Measurements from ENCODE around the gene GAL3ST1. TPM values are rescaled to one million over a fixed set of nuclear protein-coding genes. Genes with fewer than 3 reads are reported as not detected.

GAL3ST1 gene
- total and polyA plus RNA-seq, 2 of the 8 experiments (the other 6 are each of a cell fraction or from before 2014, with no cell fraction given), result 11.0 to 32.5 TPM

GRCh38 chr22:30511911-30512310 lies 62.6 kb downstream of the GAL3ST1 start:
- Histone ChIP-seq H3K4ac (replicated peaks; ENCODE audit: insufficient read length, low read depth, low read length) (no peak overlapping the region), H4K91ac (replicated peaks; ENCODE audit: insufficient read length, low read length) (no peak overlapping the region), H2BK5ac (ENCODE audit: low read depth, low read length) (no peak overlapping the region), H3K14ac (ENCODE audit: insufficient read length) (no peak overlapping the region), H3K9me3 (ENCODE audit: insufficient read depth in 2 of 2, low read depth in 1 of 2, low read length in 1 of 2) (no peaks in the 10 kb centered on the region), H3K4me2 (ENCODE audit: insufficient read depth in 1 of 2, low read depth in 2 of 2, low read length in 2 of 2) (no peak overlapping the region), H3K23me2 (ENCODE audit: low read depth, low read length) (no peaks in the 10 kb centered on the region), H3K27ac (ENCODE audit: low read depth, low read length) (no peak overlapping the region), H4K20me1 (replicated peaks in 1 of 2; ENCODE audit: control insufficient read depth in 1 of 2, insufficient read depth in 2 of 2, low read length in 2 of 2) (no peaks in the 10 kb centered on the region), H3K4me1 (replicated peaks in 1 of 4; ENCODE audit: control insufficient read depth in 3 of 4, insufficient read depth in 4 of 4, low read length in 3 of 4) (no peaks in the 10 kb centered on the region; a peak in 1 of 7 replicates), H3K36me3 (ENCODE audit: control insufficient read depth in 2 of 4, insufficient read depth in 4 of 4, low read length in 3 of 4) (no peaks in the 10 kb centered on the region), H3K56ac (replicated peaks; ENCODE audit: insufficient read length, low read depth, low read length) (no peak overlapping the region), H3K23ac (ENCODE audit: insufficient read length) (no peak overlapping the region), H3K9ac (replicated peaks in 1 of 4; ENCODE audit: extremely low read depth in 1 of 4, low read depth in 3 of 4, low read length in 3 of 4) (no peak overlapping the region), H2BK120ac (replicated peaks; ENCODE audit: low read depth, low read length) (no peak overlapping the region), H3K27me3 (replicated peaks in 1 of 4; ENCODE audit: control insufficient read depth in 3 of 4, extremely low read depth in 1 of 4, insufficient read depth in 3 of 4, low read length in 3 of 4) (no peaks in the 10 kb centered on the region), H2BK15ac (ENCODE audit: low read length) (no peak overlapping the region), H2AK5ac (ENCODE audit: low read depth, low read length) (no peak overlapping the region), H2BK20ac (ENCODE audit: low read length) (no peak overlapping the region), H3K79me2 (ENCODE audit: control insufficient read depth in 1 of 2, insufficient read depth in 2 of 2, low read length in 2 of 2) (no peaks in the 10 kb centered on the region), H3K79me1 (ENCODE audit: low read depth, low read length) (no peaks in the 10 kb centered on the region), H3K4me3 (ENCODE audit: extremely low read depth in 1 of 4, insufficient read depth in 2 of 4, low read depth in 3 of 4, low read length in 4 of 4) (no peak overlapping the region), H2AFZ (ENCODE audit: low read length) (no peak overlapping the region), H2BK12ac (ENCODE audit: low read depth, low read length) (no peak overlapping the region), H3K18ac (ENCODE audit: extremely low read depth, low read length) (no peak overlapping the region), H4K8ac (ENCODE audit: extremely low read depth, insufficient read depth, low read length) (no peak overlapping the region; the same call in 1 of the 2 replicates), H4K5ac (ENCODE audit: insufficient read length, low read depth, low read length) (no peak overlapping the region)
- WGBS, 2 experiments (ENCODE audit: extremely low coverage in 1 of 2, insufficient coverage in 1 of 2, insufficient read length in 1 of 2, insufficient replicate concordance in 2 of 2, low coverage in 1 of 2, low lambda C conversion rate in 2 of 2, missing lambda C conversion rate in 1 of 2), result 95% methylated on average over 7 of the region's 7 CpGs; no CpG with 5 or more reads in 1 of the 2 experiments
- POLR2A ChIA-PET (ENCODE audit: partially characterized antibody), result no interaction called here
- FAIRE-seq, result no peak
- DNase-seq (ENCODE audit: low read depth in 1 of 2, low spot score in 2 of 2), result no peak
- CTCF ChIA-PET (ENCODE audit: partially characterized antibody), result interaction anchor here (0.7 to 1.5 kb wide), 6 partner anchors 21 to 645 kb away, joined by 3 to 5 read pairs (median 4); no protein-coding TSS in a partner anchor
- TF ChIP-seq RBBP5 (IDR thresholded peaks at IDR 0.05; ENCODE audit: borderline replicate concordance, low read depth, low read length) (no peak), SP1 (IDR thresholded peaks at IDR 0.05; ENCODE audit: low read depth, low read length) (peak; percentile 54; the same call in 1 of the 2 replicates), BRCA1 (IDR thresholded peaks at IDR 0.05; ENCODE audit: low read depth, low read length) (no peak), CBX5 (IDR thresholded peaks at IDR 0.05; ENCODE audit: low read depth, low read length) (no peak), SIRT6 (IDR thresholded peaks at IDR 0.05; ENCODE audit: low read length) (no peak)

All from H1 (cell line).